Left ventricle myocardium superior (tissue), 1 donor: Measurements from ENCODE around the gene KLK2. TPM values are rescaled to one million over a fixed set of nuclear protein-coding genes. Genes with fewer than 3 reads are reported as not detected.

ENCODE experiments used
- ATAC-seq: fragments of 200-7000 bp; cut with Tn5 transposase; one replicate; pipeline ENCODE4 v1.9.1; 2020; ENCODE audit warnings: mild to moderate bottlenecking, moderate library complexity
- DNase-seq: peaks from one replicate; pipeline ENCODE4 v3.0.0-alpha.2; 2020
- intact Hi-C: fragments of 100-400 bp; cut with micrococcal nuclease; formaldehyde crosslinking; loops from one replicate; pipeline ENCODE4 v1.11.0; 2022
- total RNA-seq: library from RNA; stranded (reverse); fragmentation: NEBNext Ultra II Directional; extraction: Animal tissue kit (Norgen Biotek cat#: 25700); gene quantifications from one replicate; pipeline ENCODE4 v1.2.1, GENCODE V29; 2021
- donor health status: DM: no; HTN: yes; CAD: no; lungs with severe emphysema.

The KLK2 gene
- total RNA-seq, 1 donor from 2014 or later, result not detected

DNA sequence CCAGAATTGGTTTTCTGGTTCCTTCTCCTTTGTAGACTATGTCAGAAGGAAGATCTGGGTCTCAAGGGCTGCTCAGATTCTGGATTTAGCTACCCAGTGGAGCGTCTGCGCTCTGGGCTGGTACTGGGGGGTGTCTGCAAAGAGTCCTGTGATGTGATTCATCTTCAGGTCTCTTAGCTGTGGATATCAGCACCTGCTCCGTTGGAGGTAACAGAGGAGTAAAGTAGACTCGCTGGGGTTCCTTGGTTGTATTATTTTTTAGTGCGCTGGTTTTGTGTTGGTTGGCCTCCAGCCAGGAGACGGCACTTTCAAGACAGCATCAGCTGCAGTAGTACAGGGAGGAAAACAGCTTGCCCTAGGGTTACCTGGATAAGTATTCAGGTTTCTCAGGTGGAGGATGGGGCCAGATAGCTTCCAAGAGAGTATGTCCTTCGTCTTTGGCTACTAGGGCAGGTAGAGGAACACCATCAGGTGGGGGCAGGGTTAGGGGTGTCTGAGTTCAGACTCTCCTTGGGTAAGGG lies 29.5 kb upstream of the KLK2 start:
- intact Hi-C loops, result no loop called here
- ATAC-seq, result no peak
- no peak for DNase-seq

DNA sequence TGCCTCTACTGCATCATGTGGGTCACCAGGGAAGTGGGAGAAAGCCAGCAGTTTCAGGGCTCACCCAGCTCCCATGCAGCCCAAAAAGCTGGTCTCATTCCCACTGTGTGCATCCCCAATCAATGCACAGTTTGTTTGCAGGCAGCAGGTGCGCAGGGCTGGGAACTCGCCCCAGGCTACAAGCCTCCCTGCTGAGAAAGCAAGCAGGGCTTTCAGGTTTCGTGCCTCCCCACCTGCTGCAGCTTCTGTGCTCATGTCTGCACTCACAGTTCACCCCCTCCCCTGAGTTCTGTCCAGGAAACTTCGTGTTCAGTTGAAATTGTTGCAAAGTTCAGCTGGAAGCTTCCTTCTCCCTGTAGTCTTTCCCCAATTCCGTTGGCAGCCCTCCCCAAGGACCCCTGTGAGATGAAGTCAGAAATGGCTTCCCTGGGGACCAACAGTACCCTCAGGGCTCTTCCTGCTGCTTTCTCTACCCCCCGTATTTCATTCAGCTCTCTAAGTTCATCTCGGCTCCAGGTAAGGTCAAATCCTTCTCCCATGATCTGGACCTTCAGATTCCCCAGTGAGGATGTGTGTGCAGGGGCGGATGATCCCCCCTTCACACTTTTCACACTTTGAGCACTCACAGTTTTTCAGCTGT lies 28.8 kb upstream of the KLK2 start:
- DNase-seq (no peak), ATAC-seq (no peak)
- intact Hi-C loops, result no loop called here

DNA sequence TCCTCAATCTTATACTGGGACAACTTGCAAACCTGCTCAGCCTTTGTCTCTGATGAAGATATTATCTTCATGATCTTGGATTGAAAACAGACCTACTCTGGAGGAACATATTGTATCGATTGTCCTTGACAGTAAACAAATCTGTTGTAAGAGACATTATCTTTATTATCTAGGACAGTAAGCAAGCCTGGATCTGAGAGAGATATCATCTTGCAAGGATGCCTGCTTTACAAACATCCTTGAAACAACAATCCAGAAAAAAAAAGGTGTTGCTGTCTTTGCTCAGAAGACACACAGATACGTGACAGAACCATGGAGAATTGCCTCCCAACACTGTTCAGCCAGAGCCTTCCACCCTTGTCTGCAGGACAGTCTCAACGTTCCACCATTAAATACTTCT lies 22.5 kb upstream of the KLK2 start:
- no peak for DNase-seq
- intact Hi-C loops, result no loop called here
- no peak for ATAC-seq

DNA sequence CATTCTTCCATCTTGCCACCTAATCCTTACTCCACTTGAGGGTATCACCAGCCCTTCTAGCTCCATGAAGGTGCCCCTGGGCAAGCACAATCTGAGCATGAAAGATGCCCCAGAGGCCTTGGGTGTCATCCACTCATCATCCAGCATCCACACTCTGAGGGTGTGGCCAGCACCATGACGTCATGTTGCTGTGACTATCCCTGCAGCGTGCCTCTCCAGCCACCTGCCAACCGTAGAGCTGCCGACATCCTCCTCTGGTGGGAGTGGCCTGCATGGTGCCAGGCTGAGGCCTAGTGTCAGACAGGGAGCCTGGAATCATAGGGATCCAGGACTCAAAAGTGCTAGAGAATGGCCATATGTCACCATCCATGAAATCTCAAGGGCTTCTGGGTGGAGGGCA lies 21.6 kb upstream of the KLK2 start:
- intact Hi-C loops, result no loop called here
- ATAC-seq (no peak), DNase-seq (no peak)

DNA sequence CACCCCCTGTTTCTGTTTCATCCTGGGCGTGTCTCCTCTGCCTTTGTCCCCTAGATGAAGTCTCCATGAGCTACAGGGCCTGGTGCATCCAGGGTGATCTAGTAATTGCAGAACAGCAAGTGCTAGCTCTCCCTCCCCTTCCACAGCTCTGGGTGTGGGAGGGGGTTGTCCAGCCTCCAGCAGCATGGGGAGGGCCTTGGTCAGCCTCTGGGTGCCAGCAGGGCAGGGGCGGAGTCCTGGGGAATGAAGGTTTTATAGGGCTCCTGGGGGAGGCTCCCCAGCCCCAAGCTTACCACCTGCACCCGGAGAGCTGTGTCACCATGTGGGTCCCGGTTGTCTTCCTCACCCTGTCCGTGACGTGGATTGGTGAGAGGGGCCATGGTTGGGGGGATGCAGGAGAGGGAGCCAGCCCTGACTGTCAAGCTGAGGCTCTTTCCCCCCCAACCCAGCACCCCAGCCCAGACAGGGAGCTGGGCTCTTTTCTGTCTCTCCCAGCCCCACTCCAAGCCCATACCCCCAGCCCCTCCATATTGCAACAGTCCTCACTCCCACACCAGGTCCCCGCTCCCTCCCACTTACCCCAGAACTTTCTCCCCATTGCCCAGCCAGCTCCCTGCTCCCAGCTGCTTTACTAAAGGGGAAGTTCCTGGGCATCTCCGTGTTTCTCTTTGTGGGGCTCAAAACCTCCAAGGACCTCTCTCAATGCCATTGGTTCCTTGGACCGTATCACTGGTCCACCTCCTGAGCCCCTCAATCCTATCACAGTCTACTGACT lies 18.4 kb upstream of the KLK2 start, which contains the start of gene KLK3:
TSS of gene KLK3 (plus strand) at position 280 of the 775 bp plus-strand sequence. CDS start at position 321, 41 bp downstream.
- DNase-seq (no peak), ATAC-seq (no peak)
- intact Hi-C loops, result no loop called here

DNA sequence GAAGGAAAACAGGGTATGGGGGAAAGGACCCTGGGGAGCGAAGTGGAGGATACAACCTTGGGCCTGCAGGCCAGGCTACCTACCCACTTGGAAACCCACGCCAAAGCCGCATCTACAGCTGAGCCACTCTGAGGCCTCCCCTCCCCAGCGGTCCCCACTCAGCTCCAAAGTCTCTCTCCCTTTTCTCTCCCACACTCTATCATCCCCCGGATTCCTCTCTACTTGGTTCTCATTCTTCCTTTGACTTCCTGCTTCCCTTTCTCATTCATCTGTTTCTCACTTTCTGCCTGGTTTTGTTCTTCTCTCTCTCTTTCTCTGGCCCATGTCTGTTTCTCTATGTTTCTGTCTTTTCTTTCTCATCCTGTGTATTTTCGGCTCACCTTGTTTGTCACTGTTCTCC lies 15.9 kb upstream of the KLK2 start:
- intact Hi-C loops, result no loop called here
- DNase-seq (no peak), ATAC-seq (no peak)

DNA sequence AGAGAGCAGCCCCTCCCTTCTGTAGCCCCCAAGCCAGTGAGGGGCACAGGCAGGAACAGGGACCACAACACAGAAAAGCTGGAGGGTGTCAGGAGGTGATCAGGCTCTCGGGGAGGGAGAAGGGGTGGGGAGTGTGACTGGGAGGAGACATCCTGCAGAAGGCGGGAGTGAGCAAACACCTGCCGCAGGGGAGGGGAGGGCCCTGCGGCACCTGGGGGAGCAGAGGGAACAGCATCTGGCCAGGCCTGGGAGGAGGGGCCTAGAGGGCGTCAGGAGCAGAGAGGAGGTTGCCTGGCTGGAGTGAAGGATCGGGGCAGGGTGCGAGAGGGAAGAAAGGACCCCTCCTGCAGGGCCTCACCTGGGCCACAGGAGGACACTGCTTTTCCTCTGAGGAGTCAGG lies 14.4 kb upstream of the KLK2 start:
- ATAC-seq, result no peak
- DNase-seq, result no peak
- intact Hi-C loops, result no loop called here

DNA sequence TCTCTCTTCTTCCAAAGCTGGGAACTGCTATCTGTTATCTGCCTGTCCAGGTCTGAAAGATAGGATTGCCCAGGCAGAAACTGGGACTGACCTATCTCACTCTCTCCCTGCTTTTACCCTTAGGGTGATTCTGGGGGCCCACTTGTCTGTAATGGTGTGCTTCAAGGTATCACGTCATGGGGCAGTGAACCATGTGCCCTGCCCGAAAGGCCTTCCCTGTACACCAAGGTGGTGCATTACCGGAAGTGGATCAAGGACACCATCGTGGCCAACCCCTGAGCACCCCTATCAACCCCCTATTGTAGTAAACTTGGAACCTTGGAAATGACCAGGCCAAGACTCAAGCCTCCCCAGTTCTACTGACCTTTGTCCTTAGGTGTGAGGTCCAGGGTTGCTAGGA lies 13.4 kb upstream of the KLK2 start:
- intact Hi-C loops, result no loop called here
- ATAC-seq (no peak), DNase-seq (no peak)

DNA sequence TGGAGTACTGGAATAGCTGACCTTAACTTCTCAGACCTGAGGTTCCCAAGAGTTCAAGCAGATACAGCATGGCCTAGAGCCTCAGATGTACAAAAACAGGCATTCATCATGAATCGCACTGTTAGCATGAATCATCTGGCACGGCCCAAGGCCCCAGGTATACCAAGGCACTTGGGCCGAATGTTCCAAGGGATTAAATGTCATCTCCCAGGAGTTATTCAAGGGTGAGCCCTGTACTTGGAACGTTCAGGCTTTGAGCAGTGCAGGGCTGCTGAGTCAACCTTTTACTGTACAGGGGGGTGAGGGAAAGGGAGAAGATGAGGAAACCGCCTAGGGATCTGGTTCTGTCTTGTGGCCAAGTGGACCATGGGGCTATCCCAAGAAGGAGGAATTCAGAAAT lies 12.2 kb upstream of the KLK2 start:
- DNase-seq (no peak), ATAC-seq (no peak)
- intact Hi-C loops, result no loop called here

DNA sequence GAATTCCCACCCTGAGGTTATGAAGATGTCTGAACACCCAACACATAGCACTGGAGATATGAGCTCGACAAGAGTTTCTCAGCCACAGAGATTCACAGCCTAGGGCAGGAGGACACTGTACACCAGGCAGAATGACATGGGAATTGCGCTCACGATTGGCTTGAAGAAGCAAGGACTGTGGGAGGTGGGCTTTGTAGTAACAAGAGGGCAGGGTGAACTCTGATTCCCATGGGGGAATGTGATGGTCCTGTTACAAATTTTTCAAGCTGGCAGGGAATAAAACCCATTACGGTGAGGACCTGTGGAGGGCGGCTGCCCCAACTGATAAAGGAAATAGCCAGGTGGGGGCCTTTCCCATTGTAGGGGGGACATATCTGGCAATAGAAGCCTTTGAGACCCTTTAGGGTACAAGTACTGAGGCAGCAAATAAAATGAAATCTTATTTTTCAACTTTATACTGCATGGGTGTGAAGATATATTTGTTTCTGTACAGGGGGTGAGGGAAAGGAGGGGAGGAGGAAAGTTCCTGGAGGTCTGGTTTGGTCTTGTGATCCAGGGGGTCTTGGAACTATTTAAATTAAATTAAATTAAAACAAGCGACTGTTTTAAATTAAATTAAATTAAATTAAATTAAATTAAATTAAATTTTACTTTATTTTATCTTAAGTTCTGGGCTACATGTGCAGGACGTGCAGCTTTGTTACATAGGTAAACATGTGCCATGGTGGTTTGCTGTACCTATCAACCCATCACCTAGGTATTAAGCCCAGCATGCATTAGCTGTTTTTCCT lies 11.5 kb upstream of the KLK2 start:
- intact Hi-C loops, result no loop called here
- no peak for ATAC-seq
- DNase-seq, result no peak

DNA sequence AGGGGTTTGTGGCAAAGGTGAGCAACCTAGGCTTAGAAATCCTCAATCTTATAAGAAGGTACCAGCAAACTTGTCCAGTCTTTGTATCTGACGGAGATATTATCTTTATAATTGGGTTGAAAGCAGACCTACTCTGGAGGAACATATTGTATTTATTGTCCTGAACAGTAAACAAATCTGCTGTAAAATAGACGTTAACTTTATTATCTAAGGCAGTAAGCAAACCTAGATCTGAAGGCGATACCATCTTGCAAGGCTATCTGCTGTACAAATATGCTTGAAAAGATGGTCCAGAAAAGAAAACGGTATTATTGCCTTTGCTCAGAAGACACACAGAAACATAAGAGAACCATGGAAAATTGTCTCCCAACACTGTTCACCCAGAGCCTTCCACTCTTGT lies 3.8 kb upstream of the KLK2 start:
- intact Hi-C loops, result no loop called here
- DNase-seq, result no peak
- ATAC-seq, result no peak

DNA sequence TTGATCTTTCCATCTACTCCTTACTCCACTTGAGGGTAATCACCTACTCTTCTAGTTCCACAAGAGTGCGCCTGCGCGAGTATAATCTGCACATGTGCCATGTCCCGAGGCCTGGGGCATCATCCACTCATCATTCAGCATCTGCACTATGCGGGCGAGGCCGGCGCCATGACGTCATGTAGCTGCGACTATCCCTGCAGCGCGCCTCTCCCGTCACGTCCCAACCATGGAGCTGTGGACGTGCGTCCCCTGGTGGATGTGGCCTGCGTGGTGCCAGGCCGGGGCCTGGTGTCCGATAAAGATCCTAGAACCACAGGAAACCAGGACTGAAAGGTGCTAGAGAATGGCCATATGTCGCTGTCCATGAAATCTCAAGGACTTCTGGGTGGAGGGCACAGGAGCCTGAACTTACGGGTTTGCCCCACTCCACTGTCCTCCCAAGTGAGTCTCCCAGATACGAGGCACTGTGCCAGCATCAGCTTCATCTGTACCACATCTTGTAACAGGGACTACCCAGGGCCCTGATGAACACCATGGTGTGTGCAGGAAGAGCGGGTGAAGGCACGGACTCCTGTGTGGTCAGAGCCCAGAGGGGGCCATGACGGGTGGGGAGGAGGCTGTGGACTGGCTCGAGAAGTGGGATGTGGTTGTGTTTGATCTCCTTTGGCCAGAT lies 2.7 kb upstream of the KLK2 start:
- ATAC-seq, result no peak
- intact Hi-C loops, result no loop called here
- no peak for DNase-seq

DNA sequence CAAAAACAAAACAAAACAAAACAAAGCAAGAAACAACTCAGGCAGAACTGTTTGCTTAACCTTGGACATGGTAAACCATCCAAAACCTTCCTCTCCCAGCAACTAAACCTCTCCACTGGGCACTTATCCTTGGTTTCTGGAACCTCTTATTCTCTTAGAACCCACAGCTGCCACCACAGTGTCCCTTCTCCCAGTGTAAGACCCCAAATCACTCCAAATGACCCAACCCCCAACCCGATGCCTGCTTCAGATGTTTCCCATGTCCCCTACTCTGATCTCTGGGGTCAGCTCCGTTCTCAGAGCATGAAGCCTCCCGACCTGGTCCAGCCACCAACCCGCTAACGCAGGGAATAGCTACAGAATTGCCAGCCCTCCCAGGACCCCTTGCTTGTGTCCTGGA lies 972 bp downstream of the KLK2 start:
- intact Hi-C loops, result no loop called here
- DNase-seq (no peak), ATAC-seq (no peak)

DNA sequence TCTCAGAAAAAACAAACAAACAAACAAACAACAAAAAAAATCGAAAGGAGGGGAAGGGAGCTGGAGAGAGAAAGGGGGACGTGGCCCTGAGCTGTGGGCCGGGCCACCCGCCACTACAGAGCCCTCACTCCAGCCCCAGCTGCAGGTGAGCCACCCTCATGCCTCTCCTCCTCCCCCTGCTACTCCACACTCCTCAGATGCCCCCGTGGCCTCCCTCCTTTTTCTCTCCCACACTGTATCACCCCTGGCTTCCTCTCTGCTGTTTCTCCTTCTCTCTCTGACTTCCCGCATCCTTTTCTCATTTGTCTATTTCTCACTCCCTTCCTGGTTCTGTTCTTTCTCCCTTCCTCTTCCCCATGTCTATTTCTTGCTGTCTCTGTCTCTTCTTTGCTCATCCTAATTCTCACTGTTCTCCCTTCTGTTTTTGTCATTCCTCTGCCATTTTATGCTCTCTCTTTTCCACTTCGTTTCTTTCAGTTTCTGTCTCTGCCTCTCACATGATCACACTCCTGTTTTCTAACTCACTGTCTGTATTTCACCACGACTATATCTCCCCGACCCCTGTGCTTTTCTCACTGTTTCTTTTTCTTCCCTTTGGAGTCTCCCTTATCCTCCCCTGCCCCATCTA lies 2.7 kb downstream of the KLK2 start:
- ATAC-seq (no peak), DNase-seq (no peak)
- intact Hi-C loops, result no loop called here

DNA sequence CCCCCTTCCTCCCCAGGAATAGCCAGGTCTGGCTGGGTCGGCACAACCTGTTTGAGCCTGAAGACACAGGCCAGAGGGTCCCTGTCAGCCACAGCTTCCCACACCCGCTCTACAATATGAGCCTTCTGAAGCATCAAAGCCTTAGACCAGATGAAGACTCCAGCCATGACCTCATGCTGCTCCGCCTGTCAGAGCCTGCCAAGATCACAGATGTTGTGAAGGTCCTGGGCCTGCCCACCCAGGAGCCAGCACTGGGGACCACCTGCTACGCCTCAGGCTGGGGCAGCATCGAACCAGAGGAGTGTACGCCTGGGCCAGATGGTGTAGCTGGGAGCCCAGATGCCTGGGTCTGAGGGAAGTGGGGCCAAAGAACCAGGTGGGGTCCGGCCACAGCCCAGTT lies 3.2 kb downstream of the KLK2 start:
- ATAC-seq, result no peak
- intact Hi-C loops, result no loop called here
- DNase-seq, result no peak

DNA sequence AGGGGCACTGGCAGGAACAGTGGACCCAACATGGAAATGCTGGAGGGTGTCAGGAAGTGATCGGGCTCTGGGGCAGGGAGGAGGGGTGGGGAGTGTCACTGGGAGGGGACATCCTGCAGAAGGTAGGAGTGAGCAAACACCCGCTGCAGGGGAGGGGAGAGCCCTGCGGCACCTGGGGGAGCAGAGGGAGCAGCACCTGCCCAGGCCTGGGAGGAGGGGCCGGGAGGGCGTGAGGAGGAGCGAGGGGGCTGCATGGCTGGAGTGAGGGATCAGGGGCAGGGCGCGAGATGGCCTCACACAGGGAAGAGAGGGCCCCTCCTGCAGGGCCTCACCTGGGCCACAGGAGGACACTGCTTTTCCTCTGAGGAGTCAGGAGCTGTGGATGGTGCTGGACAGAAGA lies 4.1 kb downstream of the KLK2 start:
- intact Hi-C loops, result no loop called here
- ATAC-seq, result no peak
- no peak for DNase-seq

DNA sequence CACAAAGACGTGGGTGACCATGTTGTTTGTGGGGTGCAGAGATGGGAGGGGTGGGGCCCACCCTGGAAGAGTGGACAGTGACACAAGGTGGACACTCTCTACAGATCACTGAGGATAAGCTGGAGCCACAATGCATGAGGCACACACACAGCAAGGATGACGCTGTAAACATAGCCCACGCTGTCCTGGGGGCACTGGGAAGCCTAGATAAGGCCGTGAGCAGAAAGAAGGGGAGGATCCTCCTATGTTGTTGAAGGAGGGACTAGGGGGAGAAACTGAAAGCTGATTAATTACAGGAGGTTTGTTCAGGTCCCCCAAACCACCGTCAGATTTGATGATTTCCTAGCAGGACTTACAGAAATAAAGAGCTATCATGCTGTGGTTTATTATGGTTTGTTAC lies 5.6 kb downstream of the KLK2 start:
- intact Hi-C loops, result no loop called here
- no peak for DNase-seq
- no peak for ATAC-seq

DNA sequence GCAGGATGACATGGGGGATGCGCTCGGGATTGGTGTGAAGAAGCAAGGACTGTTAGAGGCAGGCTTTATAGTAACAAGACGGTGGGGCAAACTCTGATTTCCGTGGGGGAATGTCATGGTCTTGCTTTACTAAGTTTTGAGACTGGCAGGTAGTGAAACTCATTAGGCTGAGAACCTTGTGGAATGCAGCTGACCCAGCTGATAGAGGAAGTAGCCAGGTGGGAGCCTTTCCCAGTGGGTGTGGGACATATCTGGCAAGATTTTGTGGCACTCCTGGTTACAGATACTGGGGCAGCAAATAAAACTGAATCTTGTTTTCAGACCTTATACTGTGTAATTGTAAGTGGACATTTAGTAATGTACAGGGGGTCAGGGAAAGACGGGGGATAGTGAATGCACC lies 7.0 kb downstream of the KLK2 start:
- intact Hi-C loops, result no loop called here
- DNase-seq, result no peak
- ATAC-seq, result no peak

DNA sequence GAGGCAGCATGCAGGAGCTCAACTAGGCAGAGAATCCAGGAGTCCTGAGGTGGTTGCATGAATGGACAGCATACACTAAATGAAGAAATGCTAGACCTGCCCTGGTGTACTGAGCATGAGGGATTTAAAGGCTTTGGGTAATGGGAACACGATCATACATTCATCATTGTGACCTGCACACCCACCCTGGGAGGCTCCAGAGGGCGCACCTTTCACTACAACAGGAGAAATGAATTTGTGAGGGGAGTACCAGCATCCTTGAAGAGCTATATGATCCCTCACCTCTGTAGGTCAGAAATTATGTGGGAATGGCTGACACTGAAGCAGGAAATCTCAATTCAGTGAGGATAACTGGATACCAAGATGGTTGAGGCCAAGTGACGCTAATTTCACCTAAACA lies 8.9 kb downstream of the KLK2 start:
- no peak for DNase-seq
- ATAC-seq, result no peak
- intact Hi-C loops, result no loop called here
